DOHH2 (cell line): ENCODE results near the gene CD320.

Source experiments
- EZH2phosphoT487 ChIP-seq: fragments of 200-600 bp; sonication (generic); IDR thresholded peaks from 2 replicates; pipeline ENCODE4 v1.6.1; 2017; ENCODE audit warnings: borderline replicate concordance, mild to moderate bottlenecking, antibody characterized with exemption, low read length, moderate library complexity, mixed read lengths
- TF ChIP-seq, protein P1 (sequence below): fragments of 200-600 bp; sonication (generic); IDR thresholded peaks from one replicate; pipeline ENCODE4 v1.5.1; 2014; ENCODE audit warnings: antibody characterized with exemption, mild to moderate bottlenecking, low read depth, low read length; ENCODE audit not compliant: poor library complexity, severe bottlenecking

DNA sequence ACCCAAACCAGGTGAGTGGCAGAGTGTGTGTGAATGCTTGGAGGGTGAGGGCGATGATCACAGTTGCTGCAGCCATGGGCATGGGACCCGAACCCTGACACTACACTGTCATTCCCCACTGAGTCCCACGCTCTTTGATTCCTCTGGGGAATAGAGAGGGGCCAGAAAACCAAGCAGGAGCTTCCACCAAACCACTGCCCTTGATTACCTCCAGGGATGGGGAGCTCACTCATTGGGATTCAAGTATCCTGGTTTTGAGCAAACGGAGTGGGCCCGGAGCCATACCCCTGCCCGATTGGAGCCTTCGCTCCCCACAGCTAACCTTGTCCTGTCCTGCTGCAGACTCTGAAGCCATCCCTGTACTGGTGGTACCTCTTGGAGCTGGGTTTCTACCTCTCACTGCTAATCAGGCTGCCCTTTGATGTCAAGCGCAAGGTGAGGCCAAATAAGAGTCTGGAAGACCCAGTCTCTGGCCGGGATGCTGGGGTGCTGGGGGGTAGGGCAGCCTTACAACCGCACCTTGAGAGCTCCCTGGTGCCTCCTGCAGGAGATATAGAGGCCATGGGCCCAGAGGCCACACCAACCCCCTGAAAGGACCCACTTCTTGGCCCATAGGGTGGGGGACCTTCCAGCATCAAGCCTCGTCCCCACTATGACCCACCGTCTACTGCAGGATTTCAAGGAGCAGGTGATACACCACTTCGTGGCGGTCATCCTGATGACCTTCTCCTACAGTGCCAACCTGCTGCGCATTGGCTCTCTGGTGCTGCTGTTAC lies 51.7 kb downstream of the CD320 start:
- TF ChIP-seq, protein P1, sequence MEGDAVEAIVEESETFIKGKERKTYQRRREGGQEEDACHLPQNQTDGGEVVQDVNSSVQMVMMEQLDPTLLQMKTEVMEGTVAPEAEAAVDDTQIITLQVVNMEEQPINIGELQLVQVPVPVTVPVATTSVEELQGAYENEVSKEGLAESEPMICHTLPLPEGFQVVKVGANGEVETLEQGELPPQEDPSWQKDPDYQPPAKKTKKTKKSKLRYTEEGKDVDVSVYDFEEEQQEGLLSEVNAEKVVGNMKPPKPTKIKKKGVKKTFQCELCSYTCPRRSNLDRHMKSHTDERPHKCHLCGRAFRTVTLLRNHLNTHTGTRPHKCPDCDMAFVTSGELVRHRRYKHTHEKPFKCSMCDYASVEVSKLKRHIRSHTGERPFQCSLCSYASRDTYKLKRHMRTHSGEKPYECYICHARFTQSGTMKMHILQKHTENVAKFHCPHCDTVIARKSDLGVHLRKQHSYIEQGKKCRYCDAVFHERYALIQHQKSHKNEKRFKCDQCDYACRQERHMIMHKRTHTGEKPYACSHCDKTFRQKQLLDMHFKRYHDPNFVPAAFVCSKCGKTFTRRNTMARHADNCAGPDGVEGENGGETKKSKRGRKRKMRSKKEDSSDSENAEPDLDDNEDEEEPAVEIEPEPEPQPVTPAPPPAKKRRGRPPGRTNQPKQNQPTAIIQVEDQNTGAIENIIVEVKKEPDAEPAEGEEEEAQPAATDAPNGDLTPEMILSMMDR, result no peak
- TF ChIP-seq EZH2phosphoT487, result no peak
